Hepatocyte (in vitro differentiated cells): ENCODE results near the gene TTLL9.

Experiments used
- EZH2phosphoT487 ChIP-seq: fragments of 200-600 bp; sonication (generic); IDR thresholded peaks from one replicate; pipeline ENCODE4 v1.6.1; 2018; ENCODE audit warnings: antibody characterized with exemption, mild to moderate bottlenecking, low read depth, moderate library complexity; ENCODE audit not compliant: unreplicated experiment, severe bottlenecking
- TF ChIP-seq, protein P1 (sequence below): fragments of 200-600 bp; sonication (generic); IDR thresholded peaks from 2 replicates; pipeline ENCODE4 v1.5.1; 2016; ENCODE audit warnings: antibody characterized with exemption, mild to moderate bottlenecking; ENCODE audit not compliant: poor library complexity

DNA sequence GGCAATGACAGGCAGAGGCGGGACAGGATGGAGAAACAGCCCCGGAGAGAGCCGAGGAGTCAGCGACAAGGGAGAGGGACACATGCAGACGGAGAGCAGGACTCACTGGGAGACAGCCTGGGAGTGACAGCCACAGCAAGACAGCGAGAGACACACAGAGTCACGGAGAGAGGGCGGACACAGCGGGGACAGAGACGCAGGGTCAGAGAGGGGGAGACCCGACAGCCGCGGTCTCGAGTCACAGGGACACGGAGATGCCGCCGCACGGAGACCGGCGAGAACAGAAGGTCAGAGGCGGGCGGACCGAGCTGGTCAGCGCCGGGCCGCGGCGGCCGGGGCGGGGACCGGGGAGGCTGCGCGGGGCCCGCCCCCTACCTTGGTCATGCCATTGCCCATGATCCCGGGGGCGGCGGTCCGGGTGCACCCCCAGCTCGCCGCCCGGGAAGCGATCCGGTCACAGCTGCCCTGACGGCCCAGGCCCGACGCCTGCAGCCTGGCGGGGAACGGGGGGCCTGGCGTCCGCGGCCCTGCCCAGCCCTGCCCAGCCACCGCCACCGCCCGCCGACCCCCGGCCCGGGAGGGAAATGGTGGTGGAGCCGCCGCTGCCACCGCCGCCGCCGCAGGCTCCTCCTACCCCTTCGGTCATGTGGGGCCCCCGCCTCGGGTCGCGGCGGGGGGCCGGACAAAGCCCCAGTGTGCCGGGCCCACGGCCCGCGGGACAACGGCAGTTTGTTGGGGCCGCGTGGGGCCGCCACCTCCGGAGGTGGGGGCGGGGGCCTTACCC is at the start of gene TTLL9, which contains the start of gene DUSP15:
- no peak for TF ChIP-seq EZH2phosphoT487
- TF ChIP-seq, protein P1, sequence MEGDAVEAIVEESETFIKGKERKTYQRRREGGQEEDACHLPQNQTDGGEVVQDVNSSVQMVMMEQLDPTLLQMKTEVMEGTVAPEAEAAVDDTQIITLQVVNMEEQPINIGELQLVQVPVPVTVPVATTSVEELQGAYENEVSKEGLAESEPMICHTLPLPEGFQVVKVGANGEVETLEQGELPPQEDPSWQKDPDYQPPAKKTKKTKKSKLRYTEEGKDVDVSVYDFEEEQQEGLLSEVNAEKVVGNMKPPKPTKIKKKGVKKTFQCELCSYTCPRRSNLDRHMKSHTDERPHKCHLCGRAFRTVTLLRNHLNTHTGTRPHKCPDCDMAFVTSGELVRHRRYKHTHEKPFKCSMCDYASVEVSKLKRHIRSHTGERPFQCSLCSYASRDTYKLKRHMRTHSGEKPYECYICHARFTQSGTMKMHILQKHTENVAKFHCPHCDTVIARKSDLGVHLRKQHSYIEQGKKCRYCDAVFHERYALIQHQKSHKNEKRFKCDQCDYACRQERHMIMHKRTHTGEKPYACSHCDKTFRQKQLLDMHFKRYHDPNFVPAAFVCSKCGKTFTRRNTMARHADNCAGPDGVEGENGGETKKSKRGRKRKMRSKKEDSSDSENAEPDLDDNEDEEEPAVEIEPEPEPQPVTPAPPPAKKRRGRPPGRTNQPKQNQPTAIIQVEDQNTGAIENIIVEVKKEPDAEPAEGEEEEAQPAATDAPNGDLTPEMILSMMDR: no peak
